Common myeloid progenitor, CD34-positive (primary cell): ENCODE data around the gene EPAS1.

Experiments used
- CTCF ChIA-PET: fragments of 350-600 bp; sonication (Branson Sonifier 250); formaldehyde crosslinking; loops from one replicate; lab custom pipeline; 2021; ENCODE audit warnings: antibody characterized with exemption; lab: Charles Lee
- POLR2A ChIA-PET: fragments of 350-600 bp; sonication (Branson Sonifier 250); formaldehyde crosslinking; loops from one replicate; lab custom pipeline; 2021; ENCODE audit warnings: antibody characterized with exemption; lab: Charles Lee
- DNase-seq, 3 donors: peaks; one replicate each; pipeline versions ENCODE4 v3.0.0 to v3.0.0-alpha.2; 2013
- H3K27ac ChIP-seq, 2 experiments: 1 replicate in 1 of 2; 2 replicates in 1 of 2; pipeline ENCODE4 v1.7.0; 2013; ENCODE audit warnings: inconsistent platforms in 2 of 2, low read length in 2 of 2, mild to moderate bottlenecking in 2 of 2, low read depth in 1 of 2, moderate library complexity in 1 of 2; ENCODE audit not compliant: severe bottlenecking in 2 of 2, insufficient read depth in 1 of 2, poor library complexity in 1 of 2
- H3K27me3 ChIP-seq, 5 experiments: replicated peaks in 2 of 5; 1 replicate in 3 of 5; 2 replicates in 2 of 5; pipeline versions ENCODE4 v1.6.1 to v1.7.0; 2013; ENCODE audit warnings: low read length in 4 of 5, mild to moderate bottlenecking in 2 of 5, moderate library complexity in 2 of 5, inconsistent platforms in 1 of 5; ENCODE audit not compliant: insufficient read depth in 5 of 5, control insufficient read depth in 4 of 5
- H3K36me3 ChIP-seq, 4 experiments: 1 replicate in 2 of 4; 2 replicates in 2 of 4; pipeline versions ENCODE4 v1.6.1 to v1.7.0; 2013; ENCODE audit warnings: low read length in 3 of 4, control low read depth in 1 of 4, mild to moderate bottlenecking in 1 of 4; ENCODE audit not compliant: control insufficient read depth in 4 of 4, insufficient read depth in 4 of 4
- H3K4me1 ChIP-seq, 4 experiments: 1 replicate in 3 of 4; 2 replicates in 1 of 4; pipeline versions ENCODE4 v1.6.1 to v1.7.1; 2013; ENCODE audit warnings: low read length in 3 of 4, mild to moderate bottlenecking in 3 of 4, control low read depth in 1 of 4, inconsistent platforms in 1 of 4, moderate library complexity in 1 of 4; ENCODE audit not compliant: control insufficient read depth in 4 of 4, insufficient read depth in 4 of 4; ENCODE audit errors: control extremely low read depth in 1 of 4
- H3K4me3 ChIP-seq, 7 experiments: 1 replicate in 4 of 7; 2 replicates in 3 of 7; pipeline versions ENCODE4 v1.5.1 to v1.7.0; 2013; ENCODE audit warnings: mild to moderate bottlenecking in 7 of 7, low read length in 6 of 7, moderate library complexity in 6 of 7, inconsistent platforms in 2 of 7, low read depth in 2 of 7, control low read depth in 1 of 7; ENCODE audit not compliant: insufficient read depth in 4 of 7, control insufficient read depth in 1 of 7; ENCODE audit errors: extremely low read depth in 1 of 7
- H3K9me3 ChIP-seq, 5 experiments: 1 replicate in 4 of 5; 2 replicates in 1 of 5; pipeline versions ENCODE4 v1.6.1 to v1.7.1; 2013; ENCODE audit warnings: low read length in 4 of 5, mild to moderate bottlenecking in 2 of 5, inconsistent platforms in 1 of 5, low read depth in 1 of 5, moderate library complexity in 1 of 5; ENCODE audit not compliant: control insufficient read depth in 4 of 5, insufficient read depth in 2 of 5; ENCODE audit errors: control extremely low read depth in 1 of 5
- WGBS: methylation state at CpG from one replicate; pipeline ENCODE4 v1.1.5; 2013; ENCODE audit not compliant: insufficient coverage; 5-methylcytosine and 5-hydroxymethylcytosine counted together

EPAS1 gene

GRCh38 chr2:46377666-46378560, 80.7 kb downstream of the EPAS1 start:
- no peaks in the 10 kb centered on the region for H3K36me3 ChIP-seq
- no peak overlapping the region for H3K4me3 ChIP-seq
- no peak overlapping the region for H3K27ac ChIP-seq
- WGBS: 97% methylated on average over 14 of the region's 16 CpGs
- CTCF ChIA-PET: interaction anchor here (1.4 to 3.4 kb wide), 2 partner anchors 7 to 10 kb away, joined by 3 to 19 read pairs; no protein-coding TSS in a partner anchor
- DNase-seq: no peak
- POLR2A ChIA-PET: no interaction called here
- H3K27me3 ChIP-seq: no peaks in the 10 kb centered on the region
- no peaks in the 10 kb centered on the region for H3K9me3 ChIP-seq
- peaks cover 0 to 5% (median 0%) of the 10 kb centered on the region in 4 experiments for H3K4me1 ChIP-seq

GRCh38 chr2:46378616-46379015, 81.4 kb downstream of the EPAS1 start:
- no peaks in the 10 kb centered on the region for H3K27me3 ChIP-seq
- CTCF ChIA-PET: interaction anchor here (1.4 to 3.4 kb wide), 2 partner anchors 8 to 11 kb away, joined by 3 to 19 read pairs; no protein-coding TSS in a partner anchor
- peaks cover 0 to 5% (median 0%) of the 10 kb centered on the region in 4 experiments for H3K4me1 ChIP-seq
- no peak overlapping the region for H3K27ac ChIP-seq
- H3K36me3 ChIP-seq: no peaks in the 10 kb centered on the region
- H3K4me3 ChIP-seq: no peak overlapping the region
- no peaks in the 10 kb centered on the region for H3K9me3 ChIP-seq
- WGBS: 100% methylated on average over 3 of the region's 3 CpGs
- POLR2A ChIA-PET: no interaction called here
- no peak for DNase-seq

DNA sequence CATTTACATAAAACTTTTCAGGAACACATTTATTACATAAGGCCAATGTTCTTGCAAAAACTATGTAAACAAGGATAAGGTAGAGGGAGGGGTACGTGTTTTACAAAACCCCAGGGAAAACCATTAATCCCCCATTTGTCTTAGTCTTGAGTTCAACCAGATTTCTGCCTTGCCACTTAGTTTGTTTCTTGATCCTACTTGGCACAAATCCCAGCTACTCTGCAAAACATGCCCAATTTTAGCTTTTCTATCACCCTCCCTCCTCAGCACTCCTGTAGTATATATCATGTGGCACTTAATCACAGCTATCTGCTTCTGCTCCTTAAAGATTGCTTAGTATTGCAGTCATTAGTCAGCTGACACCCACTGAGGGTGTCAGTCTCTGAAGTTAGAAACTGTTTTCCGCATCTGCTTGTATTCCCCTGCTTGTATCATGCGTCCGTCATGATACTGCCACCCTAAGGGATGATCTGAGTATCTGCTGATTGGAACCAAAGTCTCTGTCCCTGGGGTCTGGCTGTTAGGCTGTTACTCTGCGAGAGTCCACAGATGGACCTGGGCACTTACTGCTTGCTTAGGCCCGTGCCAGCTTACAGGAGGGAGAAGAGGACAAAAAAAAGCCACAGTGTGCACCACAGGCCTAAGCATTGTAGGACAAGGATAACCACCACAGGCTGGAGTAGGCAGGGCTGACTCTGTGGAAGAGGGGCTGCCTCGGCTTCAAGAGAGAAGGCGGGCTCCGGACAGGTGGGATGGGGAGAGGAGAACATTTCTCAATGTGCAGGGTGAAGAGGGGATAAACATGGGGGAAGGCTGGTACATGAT, 82.2 kb downstream of the EPAS1 start:
- Histone ChIP-seq H3K36me3 (no peaks in the 10 kb centered on the region), H3K9me3 (no peaks in the 10 kb centered on the region), H3K4me3 (no peak overlapping the region), H3K27ac (no peak overlapping the region), H3K27me3 (no peaks in the 10 kb centered on the region), H3K4me1 (peaks cover 0 to 5% (median 0%) of the 10 kb centered on the region in 4 experiments)
- no peak for DNase-seq
- POLR2A ChIA-PET: no interaction called here
- CTCF ChIA-PET: interaction anchor here (1.4 to 3.4 kb wide), 3 partner anchors 9 to 147 kb away, joined by 3 to 19 read pairs (median 4); no protein-coding TSS in a partner anchor
- 95% methylated on average over 6 of the region's 9 CpGs for WGBS

- ChIA-PET CTCF (interaction anchor here (1.9 to 3.4 kb wide), 2 partner anchors 12 to 148 kb away, joined by 4 to 19 read pairs; no protein-coding TSS in a partner anchor), POLR2A (no interaction called here)
- H3K9me3 ChIP-seq: no peaks in the 10 kb centered on the region
- H3K4me1 ChIP-seq: no peaks in the 10 kb centered on the region
- no peaks in the 10 kb centered on the region for H3K36me3 ChIP-seq
- no peak for DNase-seq
- H3K4me3 ChIP-seq: no peak overlapping the region
- H3K27ac ChIP-seq: no peak overlapping the region
- no peaks in the 10 kb centered on the region for H3K27me3 ChIP-seq
- WGBS: 95% methylated on average over 19 of the region's 22 CpGs
Observed at GRCh38 chr2:46380038-46380940, 83.1 kb downstream of the EPAS1 start.

DNA sequence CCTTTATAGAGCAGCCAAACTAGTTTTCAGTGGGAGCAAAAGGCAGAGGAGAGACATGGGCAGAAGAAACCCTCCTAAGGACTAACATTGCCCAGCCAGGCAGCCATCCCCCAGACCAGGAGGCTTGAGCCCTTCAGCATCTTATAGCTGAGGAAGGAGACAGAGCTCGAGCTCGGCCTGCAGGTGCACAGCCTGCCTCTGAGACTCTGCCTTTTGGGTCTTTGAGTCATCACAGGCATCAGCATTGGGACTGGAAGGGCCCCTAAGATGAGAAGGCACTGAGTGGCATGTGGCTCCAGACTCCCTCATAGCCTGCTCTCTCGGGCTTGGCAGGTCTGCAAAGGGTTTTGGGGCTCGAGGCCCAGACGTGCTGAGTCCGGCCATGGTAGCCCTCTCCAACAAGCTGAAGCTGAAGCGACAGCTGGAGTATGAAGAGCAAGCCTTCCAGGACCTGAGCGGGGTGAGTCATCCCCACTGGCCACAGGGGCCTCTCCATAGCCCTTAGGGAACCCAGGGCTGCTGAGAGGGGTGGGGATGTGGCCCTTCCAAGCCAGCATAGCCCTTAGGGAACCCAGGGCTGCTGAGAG, 84.1 kb downstream of the EPAS1 start:
- CTCF ChIA-PET: no interaction called here
- over 99% methylated on average over 8 of the region's 8 CpGs for WGBS
- Histone ChIP-seq H3K27me3 (no peaks in the 10 kb centered on the region), H3K4me3 (no peak overlapping the region), H3K9me3 (no peaks in the 10 kb centered on the region), H3K27ac (no peak overlapping the region), H3K36me3 (no peaks in the 10 kb centered on the region), H3K4me1 (peaks cover 1 to 11% (median 9%) of the 10 kb centered on the region in 4 experiments)
- POLR2A ChIA-PET: no interaction called here
- no peak for DNase-seq

DNA sequence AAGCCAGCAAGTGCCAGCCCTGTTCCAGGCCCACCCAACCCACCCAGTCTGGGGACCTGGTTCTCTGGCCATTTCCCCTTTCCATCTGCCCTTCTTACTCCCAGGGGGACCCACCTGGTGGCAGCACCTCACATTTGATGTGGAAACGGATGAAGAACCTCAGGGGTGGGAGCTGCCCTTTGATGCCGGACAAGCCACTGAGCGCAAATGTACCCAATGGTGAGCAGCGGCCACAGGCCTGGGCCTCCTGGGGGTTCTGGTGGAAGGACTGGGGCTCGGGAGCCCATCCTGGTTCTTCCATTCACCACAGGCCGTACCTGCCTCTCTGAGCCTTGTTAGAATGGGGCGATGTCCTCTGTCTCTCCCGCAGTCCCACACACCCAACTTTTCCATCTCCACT, 84.7 kb downstream of the EPAS1 start:
- no peaks in the 10 kb centered on the region for H3K36me3 ChIP-seq
- H3K27ac ChIP-seq: no peak overlapping the region
- DNase-seq: no peak
- H3K9me3 ChIP-seq: no peaks in the 10 kb centered on the region
- H3K4me3 ChIP-seq: no peak overlapping the region
- H3K27me3 ChIP-seq: no peaks in the 10 kb centered on the region
- whole genome bisulfite sequencing: 100% methylated on average over 4 of the region's 8 CpGs
- POLR2A ChIA-PET: no interaction called here
- CTCF ChIA-PET: no interaction called here
- H3K4me1 ChIP-seq: peaks cover 2 to 15% (median 14%) of the 10 kb centered on the region in 4 experiments
